Mesodermal cell (in vitro differentiated cells): ENCODE measurements around the gene CCDC171.

ENCODE experiments used
- H3K27ac ChIP-seq: 2 replicates; pipeline ENCODE4 v1.7.0; 2013; ENCODE audit warnings: mild to moderate bottlenecking, low read depth, low read length, moderate library complexity; ENCODE audit not compliant: severe bottlenecking
- H3K36me3 ChIP-seq: 2 replicates; pipeline ENCODE4 v1.7.1; 2013; ENCODE audit warnings: mild to moderate bottlenecking, low read length, moderate library complexity; ENCODE audit not compliant: control insufficient read depth, insufficient read depth
- H3K4me1 ChIP-seq: one replicate; pipeline ENCODE4 v1.7.1; 2013; ENCODE audit warnings: mild to moderate bottlenecking, low read length; ENCODE audit not compliant: insufficient read depth, control insufficient read depth, poor library complexity, severe bottlenecking
- H3K4me3 ChIP-seq: 2 replicates; pipeline ENCODE4 v1.7.0; 2013; ENCODE audit warnings: low read length, control low read depth, mild to moderate bottlenecking; ENCODE audit not compliant: insufficient read depth, poor library complexity, severe bottlenecking; ENCODE audit errors: extremely low read depth
- H3K9me3 ChIP-seq: 2 replicates; pipeline ENCODE4 v1.7.1; 2013; ENCODE audit warnings: mild to moderate bottlenecking, low read length, moderate library complexity; ENCODE audit not compliant: control insufficient read depth
- WGBS, 2 experiments: methylation state at CpG; one replicate each; pipeline ENCODE4 v1.1.5; 2013; ENCODE audit warnings: missing lambda C conversion rate in 2 of 2; ENCODE audit not compliant: insufficient coverage in 2 of 2; 5-methylcytosine and 5-hydroxymethylcytosine counted together

Gene CCDC171

GRCh38 chr9:15612962-15613361, 60.1 kb downstream of the CCDC171 start:
- Histone ChIP-seq H3K36me3 (no peaks in the 10 kb centered on the region), H3K9me3 (no peaks in the 10 kb centered on the region), H3K4me3 (no peak overlapping the region), H3K27ac (no peak overlapping the region), H3K4me1 (no peaks in the 10 kb centered on the region)
- WGBS, 2 experiments: 100% methylated on average over 1 of the region's 4 CpGs; no CpG with 5 or more reads in 1 of the 2 experiments

GRCh38 chr9:15617782-15618181, 64.9 kb downstream of the CCDC171 start:
- Histone ChIP-seq H3K9me3 (no peaks in the 10 kb centered on the region), H3K4me1 (no peaks in the 10 kb centered on the region), H3K4me3 (no peak overlapping the region), H3K36me3 (no peaks in the 10 kb centered on the region), H3K27ac (no peak overlapping the region)
- WGBS, 2 experiments: 93 to 94% methylated on average over 6 of the region's 7 CpGs

DNA sequence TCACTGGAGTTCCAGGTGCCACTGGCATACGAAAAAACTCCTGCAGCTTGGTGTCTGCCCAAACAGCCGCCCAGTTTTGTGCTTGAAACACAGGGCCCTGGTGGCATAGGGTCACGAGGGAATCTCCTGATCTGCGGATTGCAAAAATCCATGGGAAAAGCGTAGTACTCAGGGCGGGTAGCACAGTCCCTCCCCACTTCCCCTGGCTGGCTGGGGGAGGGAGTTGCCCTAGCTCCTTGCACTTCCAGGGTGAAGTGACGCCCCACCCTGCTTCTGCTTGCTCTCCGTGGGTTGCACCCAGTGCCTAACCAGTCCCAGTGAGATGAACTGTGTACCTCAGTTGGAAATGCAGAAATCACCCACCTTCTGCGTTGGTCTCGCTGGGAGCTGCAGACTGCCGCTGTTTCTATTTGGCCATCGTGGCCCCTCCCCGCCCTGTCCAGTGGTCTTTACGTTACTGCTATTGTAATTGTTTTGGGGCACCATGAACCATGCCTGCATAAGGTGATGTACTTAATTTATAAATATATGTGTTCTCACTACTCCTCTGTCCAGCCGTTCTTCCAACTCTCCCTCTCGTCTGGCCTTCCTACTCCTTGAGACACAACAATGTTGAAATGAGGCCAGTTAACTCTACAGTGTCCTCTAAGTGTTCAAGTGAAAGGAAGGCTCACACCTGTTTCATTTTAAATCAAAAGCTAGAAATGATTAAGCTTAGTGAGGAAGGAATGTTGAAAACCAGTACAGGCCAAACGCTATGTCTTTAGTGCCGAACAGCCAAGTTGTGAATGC, 65.9 kb downstream of the CCDC171 start:
- Histone ChIP-seq H3K4me3 (no peak overlapping the region), H3K36me3 (no peaks in the 10 kb centered on the region), H3K9me3 (no peaks in the 10 kb centered on the region), H3K4me1 (no peaks in the 10 kb centered on the region), H3K27ac (no peak overlapping the region)
- 90 to 92% methylated on average over 13 to 14 of the region's 18 CpGs for WGBS, 2 experiments

GRCh38 chr9:15622318-15622971, 69.6 kb downstream of the CCDC171 start:
- Histone ChIP-seq H3K27ac (no peak overlapping the region), H3K4me1 (no peaks in the 10 kb centered on the region), H3K9me3 (no peaks in the 10 kb centered on the region), H3K4me3 (no peak overlapping the region), H3K36me3 (no peaks in the 10 kb centered on the region)
- no CpG with 5 or more reads among the region's 1 CpG for WGBS, 2 experiments

- Histone ChIP-seq H3K9me3 (no peaks in the 10 kb centered on the region), H3K4me1 (no peaks in the 10 kb centered on the region), H3K36me3 (no peaks in the 10 kb centered on the region), H3K27ac (no peak overlapping the region), H3K4me3 (no peak overlapping the region)
- WGBS, 2 experiments: no CpG with 5 or more reads among the region's 1 CpG
Observed at GRCh38 chr9:15635752-15636151, 82.9 kb downstream of the CCDC171 start.

- WGBS, 2 experiments: 100% methylated on average over 1 of the region's 3 CpGs; no CpG with 5 or more reads in 1 of the 2 experiments
- Histone ChIP-seq H3K27ac (no peak overlapping the region), H3K4me3 (no peak overlapping the region), H3K9me3 (no peaks in the 10 kb centered on the region), H3K36me3 (no peaks in the 10 kb centered on the region), H3K4me1 (no peaks in the 10 kb centered on the region)
Observed at GRCh38 chr9:15640121-15640520, 87.3 kb downstream of the CCDC171 start.

GRCh38 chr9:15641291-15641690, 88.4 kb downstream of the CCDC171 start:
- Histone ChIP-seq H3K4me1 (no peaks in the 10 kb centered on the region), H3K9me3 (no peaks in the 10 kb centered on the region), H3K36me3 (no peaks in the 10 kb centered on the region), H3K27ac (no peak overlapping the region), H3K4me3 (no peak overlapping the region)
- WGBS, 2 experiments: 80% methylated on average over 1 of the region's 1 CpG; no CpG with 5 or more reads in 1 of the 2 experiments

GRCh38 chr9:15642369-15642962, 89.6 kb downstream of the CCDC171 start:
- Histone ChIP-seq H3K4me1 (no peaks in the 10 kb centered on the region), H3K27ac (no peak overlapping the region), H3K4me3 (no peak overlapping the region), H3K36me3 (no peaks in the 10 kb centered on the region), H3K9me3 (no peaks in the 10 kb centered on the region)
- no CpG with 5 or more reads among the region's 2 CpGs for WGBS, 2 experiments

DNA sequence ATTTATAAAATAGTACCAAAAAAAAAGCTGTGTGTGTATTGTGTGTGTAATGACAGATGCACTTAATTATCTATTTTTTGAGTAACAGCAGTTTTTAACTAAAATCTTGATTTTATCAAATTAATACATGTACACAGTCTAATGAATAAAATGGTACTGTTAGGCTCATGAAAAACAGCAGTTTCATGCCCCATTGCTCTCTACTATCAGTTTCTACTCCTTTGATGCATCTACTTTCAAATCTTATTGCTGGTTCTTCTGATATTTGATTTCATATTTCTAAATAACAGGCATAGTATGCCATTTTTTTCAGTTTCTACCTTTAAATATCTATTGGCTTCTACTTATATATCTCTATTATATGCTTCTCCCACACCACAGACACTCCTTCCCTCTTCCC, 117.4 kb downstream of the CCDC171 start:
- no peak overlapping the region for H3K4me3 ChIP-seq
- no peak overlapping the region for H3K27ac ChIP-seq
- no peaks in the 10 kb centered on the region for H3K4me1 ChIP-seq
- H3K9me3 ChIP-seq: no peaks in the 10 kb centered on the region
- no peaks in the 10 kb centered on the region for H3K36me3 ChIP-seq

GRCh38 chr9:15670894-15671293, 118.1 kb downstream of the CCDC171 start:
- Histone ChIP-seq H3K27ac (no peak overlapping the region), H3K4me3 (no peak overlapping the region), H3K36me3 (no peaks in the 10 kb centered on the region), H3K9me3 (no peaks in the 10 kb centered on the region), H3K4me1 (no peaks in the 10 kb centered on the region)
- 93 to 100% methylated on average over 2 to 3 of the region's 7 CpGs for WGBS, 2 experiments

DNA sequence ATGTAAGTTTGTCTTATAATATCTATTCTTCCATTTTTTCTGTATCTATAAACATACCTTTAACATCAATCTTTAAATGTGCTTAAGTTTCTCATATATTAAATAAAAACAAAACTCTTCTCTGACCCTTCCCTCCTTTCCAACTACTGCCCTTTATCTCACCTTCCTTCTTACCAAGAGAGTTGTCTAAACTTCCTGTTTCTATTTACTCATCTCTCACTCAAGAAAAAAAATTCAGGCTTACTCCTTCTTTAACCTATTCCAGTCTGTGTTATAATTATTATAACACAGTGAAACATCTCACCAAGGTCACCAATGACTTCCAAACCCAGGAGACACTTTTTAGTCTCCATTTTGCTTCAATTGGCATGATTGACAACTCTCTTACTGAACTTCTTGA, 140.9 kb downstream of the CCDC171 start:
- Histone ChIP-seq H3K4me1 (no peaks in the 10 kb centered on the region), H3K27ac (no peak overlapping the region), H3K36me3 (no peaks in the 10 kb centered on the region), H3K9me3 (no peaks in the 10 kb centered on the region), H3K4me3 (no peak overlapping the region)
